Bronchial epithelial cell (primary cell): ENCODE measurements around the gene ABCA2. TPM values are rescaled to one million over a fixed set of nuclear protein-coding genes. Genes with fewer than 3 reads are reported as not detected.

Experiments
- DNase-seq: peaks from one replicate; pipeline ENCODE4 v3.0.0-alpha.2; 2010; ENCODE audit warnings: low read depth
- FAIRE-seq: peaks from 2 replicates; lab custom pipeline; 2011; peaks lifted over from hg19 to GRCh38; lab: Jason Lieb, UNC
- H3K27me3 ChIP-seq: 2 replicates; pipeline ENCODE4 v1.5.1; 2011; ENCODE audit warnings: low read length; ENCODE audit not compliant: control insufficient read depth, insufficient read depth
- H3K36me3 ChIP-seq: 2 replicates; pipeline ENCODE4 v1.5.1; 2011; ENCODE audit warnings: low read length; ENCODE audit not compliant: control insufficient read depth, insufficient read depth
- H3K4me3 ChIP-seq: 2 replicates; pipeline ENCODE4 v1.5.1; 2011; ENCODE audit warnings: mild to moderate bottlenecking, low read depth, low read length, control low read depth
- total RNA-seq: library from RNA; depleted of rRNA; stranded (reverse); fragments of >200 nt; gene quantifications from 2 replicates; pipeline ENCODE4 v1.2.1, GENCODE V29; 2014
- TF ChIP-seq, protein P1 (sequence below): IDR thresholded peaks from 2 replicates; pipeline ENCODE4 v1.5.1; 2011; ENCODE audit warnings: mild to moderate bottlenecking, moderate library complexity, low read length, control low read depth, inconsistent platforms; ENCODE audit not compliant: insufficient read depth, severe bottlenecking

Gene ABCA2
- total RNA-seq, 1 donor from 2014 or later, result 5.5 TPM

DNA sequence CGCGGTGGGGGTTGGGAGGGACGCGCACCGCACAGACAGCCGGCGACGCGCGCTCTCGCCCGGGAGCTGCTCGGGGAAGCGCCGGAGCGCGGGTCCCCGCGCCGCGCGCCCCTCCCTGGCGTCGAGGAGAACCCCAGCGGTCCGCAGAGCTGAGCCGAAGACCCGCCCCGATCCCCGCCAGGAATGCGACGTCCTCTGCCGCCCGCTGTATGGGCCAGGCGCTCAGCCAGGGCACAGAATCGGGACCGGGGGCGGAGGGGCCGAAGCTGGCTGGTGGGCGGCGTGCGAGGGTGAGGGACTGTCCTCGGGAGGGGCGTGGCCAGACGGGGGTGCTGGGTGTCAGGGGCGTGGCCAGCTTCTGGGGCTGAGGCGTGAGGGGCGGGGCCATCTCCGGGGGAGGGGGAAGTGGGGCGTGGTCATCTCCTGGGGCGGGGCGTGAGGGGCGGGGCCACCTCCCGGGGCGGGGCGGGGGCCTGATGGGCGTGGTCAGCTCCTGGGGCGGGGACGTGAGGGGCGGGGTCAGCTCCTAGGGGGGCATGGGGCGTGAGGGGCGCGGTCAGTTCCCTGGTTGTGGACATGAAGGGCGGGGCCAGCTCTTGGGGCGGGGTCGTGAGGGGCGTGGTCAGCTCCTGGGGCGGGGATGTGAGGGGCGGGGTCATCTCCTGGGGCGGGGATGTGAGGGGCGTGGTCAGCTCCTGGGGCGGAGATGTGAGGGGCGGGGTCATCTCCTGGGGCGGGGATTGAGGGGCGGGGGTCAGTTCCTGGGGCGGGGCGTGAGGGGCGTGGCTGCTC, 49.8 kb downstream of the ABCA2 start:
- no peaks in the 10 kb centered on the region for H3K27me3 ChIP-seq
- no peaks in the 10 kb centered on the region for H3K36me3 ChIP-seq
- peak overlapping the region; percentile 49 for H3K4me3 ChIP-seq
- FAIRE-seq (no peak), DNase-seq (peak; percentile 0)
- TF ChIP-seq, protein P1, sequence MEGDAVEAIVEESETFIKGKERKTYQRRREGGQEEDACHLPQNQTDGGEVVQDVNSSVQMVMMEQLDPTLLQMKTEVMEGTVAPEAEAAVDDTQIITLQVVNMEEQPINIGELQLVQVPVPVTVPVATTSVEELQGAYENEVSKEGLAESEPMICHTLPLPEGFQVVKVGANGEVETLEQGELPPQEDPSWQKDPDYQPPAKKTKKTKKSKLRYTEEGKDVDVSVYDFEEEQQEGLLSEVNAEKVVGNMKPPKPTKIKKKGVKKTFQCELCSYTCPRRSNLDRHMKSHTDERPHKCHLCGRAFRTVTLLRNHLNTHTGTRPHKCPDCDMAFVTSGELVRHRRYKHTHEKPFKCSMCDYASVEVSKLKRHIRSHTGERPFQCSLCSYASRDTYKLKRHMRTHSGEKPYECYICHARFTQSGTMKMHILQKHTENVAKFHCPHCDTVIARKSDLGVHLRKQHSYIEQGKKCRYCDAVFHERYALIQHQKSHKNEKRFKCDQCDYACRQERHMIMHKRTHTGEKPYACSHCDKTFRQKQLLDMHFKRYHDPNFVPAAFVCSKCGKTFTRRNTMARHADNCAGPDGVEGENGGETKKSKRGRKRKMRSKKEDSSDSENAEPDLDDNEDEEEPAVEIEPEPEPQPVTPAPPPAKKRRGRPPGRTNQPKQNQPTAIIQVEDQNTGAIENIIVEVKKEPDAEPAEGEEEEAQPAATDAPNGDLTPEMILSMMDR, result no peak

DNA sequence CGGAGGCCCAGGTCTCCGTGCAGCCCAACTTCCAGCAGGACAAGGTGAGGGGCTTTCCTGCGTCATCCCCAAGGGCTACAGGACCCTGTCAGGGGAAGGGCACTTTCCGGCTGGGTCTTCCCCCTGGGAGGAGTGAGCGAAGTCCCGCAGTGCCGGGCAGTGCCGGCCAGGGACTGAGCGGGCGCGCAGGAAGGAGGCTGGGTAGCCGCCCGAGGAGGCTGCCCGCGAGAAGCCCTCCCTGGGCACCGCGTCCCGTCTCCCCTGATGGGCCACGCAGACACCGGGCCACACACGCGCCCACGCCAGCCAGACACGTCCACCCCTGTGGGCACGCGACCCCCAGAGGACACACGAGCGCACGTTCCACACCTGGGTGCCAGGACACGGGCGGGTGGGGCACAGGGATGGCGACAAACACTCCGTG, 50.4 kb downstream of the ABCA2 start:
- Histone ChIP-seq H3K27me3 (no peaks in the 10 kb centered on the region), H3K36me3 (no peaks in the 10 kb centered on the region), H3K4me3 (peak overlapping the region; percentile 49)
- DNase-seq, result no peak
- TF ChIP-seq, protein P1, result no peak
- FAIRE-seq, result no peak

GRCh38 chr9:136977223-136977622, 50.8 kb downstream of the ABCA2 start, which contains the start of gene PTGDS:
Gene PTGDS, plus strand, starts transcription at chr9:136977504. Its CDS starts 75 bp downstream, at chr9:136977579.
- peak within 1 kb of the TSS; percentile 49 for H3K4me3 ChIP-seq
- DNase-seq (no peak), FAIRE-seq (no peak)
- no peaks in the 10 kb centered on the region for H3K27me3 ChIP-seq
- no peaks in the 10 kb centered on the region for H3K36me3 ChIP-seq
- TF ChIP-seq, protein P1, result no peak

DNA sequence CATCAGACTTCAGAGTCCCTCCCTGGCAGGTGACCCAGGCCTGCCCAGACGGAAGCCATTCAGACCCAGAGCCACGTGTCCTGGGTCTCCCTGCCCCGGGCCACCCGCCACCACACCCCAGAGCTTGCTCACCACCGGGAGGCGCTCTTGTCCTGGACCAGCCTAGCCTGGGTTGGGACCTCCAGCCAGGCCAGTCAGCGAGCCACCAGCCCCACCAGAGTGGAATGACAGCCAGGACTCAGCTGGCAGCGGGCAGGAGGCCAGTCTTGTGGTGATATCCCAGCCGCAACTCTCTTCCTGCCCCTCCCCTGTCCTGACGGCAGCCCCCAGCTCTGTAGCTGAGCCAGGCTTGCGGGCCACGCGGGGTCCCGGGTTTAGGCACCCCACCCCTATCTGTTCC, 52.4 kb downstream of the ABCA2 start:
- TF ChIP-seq, protein P1, result no peak
- FAIRE-seq (no peak), DNase-seq (no peak)
- Histone ChIP-seq H3K4me3 (no peak overlapping the region), H3K36me3 (no peaks in the 10 kb centered on the region), H3K27me3 (no peaks in the 10 kb centered on the region)

DNA sequence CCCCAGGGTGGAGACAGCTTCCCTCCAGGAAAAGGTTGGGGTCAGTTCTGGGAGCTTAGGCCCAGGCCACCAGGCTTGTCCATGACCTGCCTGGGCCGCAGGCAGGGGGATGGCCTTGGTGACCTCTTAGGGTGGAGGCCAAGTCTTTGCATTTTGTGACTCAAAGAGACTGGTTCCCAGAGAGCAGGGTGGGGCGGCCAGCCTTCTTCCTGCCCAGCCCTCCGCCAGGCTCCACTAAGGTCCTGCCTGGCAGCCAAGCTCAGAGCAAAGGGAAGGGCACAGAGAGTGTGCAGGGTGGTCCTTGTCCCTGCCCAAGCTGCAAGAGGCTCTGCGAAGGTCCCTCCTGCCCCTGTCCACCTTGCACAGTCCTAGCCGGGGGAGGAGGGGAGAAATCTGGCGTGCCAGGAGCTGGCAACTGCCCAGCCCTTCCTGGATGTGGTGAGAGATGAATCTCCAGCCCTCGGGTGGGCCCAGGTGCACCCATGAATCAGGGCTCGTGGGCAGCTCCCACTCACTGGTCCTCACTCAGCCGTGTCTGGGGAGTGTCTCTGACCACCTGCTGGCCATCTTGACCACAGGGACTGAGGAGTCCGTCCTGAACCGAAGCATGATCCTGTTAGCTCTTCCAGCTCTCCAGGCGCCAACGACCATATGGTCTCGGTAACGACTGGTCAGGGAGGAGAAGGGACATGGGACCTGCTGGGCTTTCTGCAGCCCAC, 53.1 kb downstream of the ABCA2 start:
- TF ChIP-seq, protein P1, result no peak
- Histone ChIP-seq H3K36me3 (no peaks in the 10 kb centered on the region), H3K4me3 (no peak overlapping the region), H3K27me3 (no peaks in the 10 kb centered on the region)
- peak; percentile 55 for FAIRE-seq
- peak; percentile 15 for DNase-seq
